MG63 (cell line): Measurements from ENCODE around the gene OR52H1. TPM values are rescaled to one million over a fixed set of nuclear protein-coding genes. Genes with fewer than 3 reads are reported as not detected.
A peak's percentile ranks its signal among the peaks of the same experiment; 100 is the strongest.

Experiments used
- DNase-seq: peaks from one replicate; pipeline ENCODE4 v3.0.0-alpha.2; 2020
- H3K27me3 ChIP-seq: fragments of 250-450 bp; sonication (Bioruptor Pico); 2 replicates; pipeline ENCODE4 v1.5.1; 2020; ENCODE audit warnings: mild to moderate bottlenecking, moderate library complexity
- H3K36me3 ChIP-seq: fragments of 250-450 bp; sonication (Bioruptor Pico); 2 replicates; pipeline ENCODE4 v1.5.1; 2020; ENCODE audit warnings: mild to moderate bottlenecking, moderate library complexity
- H3K4me3 ChIP-seq: fragments of 250-450 bp; sonication (Bioruptor Pico); 2 replicates; pipeline ENCODE4 v1.5.1; 2020; ENCODE audit warnings: mild to moderate bottlenecking, moderate library complexity
- H3K9me3 ChIP-seq: fragments of 250-450 bp; sonication (Bioruptor Pico); 2 replicates; pipeline ENCODE4 v1.5.1; 2020; ENCODE audit warnings: mild to moderate bottlenecking, moderate library complexity
- total RNA-seq: library from RNA; depleted of rRNA; stranded (reverse); fragments of >200 nt; shearing (Covaris generic); gene quantifications from 2 replicates; pipeline ENCODE4 v1.2.3, GENCODE V29; 2014; ENCODE audit warnings: low replicate concordance

OR52H1 gene
- total RNA-seq, 1 experiment from 2014 or later, result not detected

DNA sequence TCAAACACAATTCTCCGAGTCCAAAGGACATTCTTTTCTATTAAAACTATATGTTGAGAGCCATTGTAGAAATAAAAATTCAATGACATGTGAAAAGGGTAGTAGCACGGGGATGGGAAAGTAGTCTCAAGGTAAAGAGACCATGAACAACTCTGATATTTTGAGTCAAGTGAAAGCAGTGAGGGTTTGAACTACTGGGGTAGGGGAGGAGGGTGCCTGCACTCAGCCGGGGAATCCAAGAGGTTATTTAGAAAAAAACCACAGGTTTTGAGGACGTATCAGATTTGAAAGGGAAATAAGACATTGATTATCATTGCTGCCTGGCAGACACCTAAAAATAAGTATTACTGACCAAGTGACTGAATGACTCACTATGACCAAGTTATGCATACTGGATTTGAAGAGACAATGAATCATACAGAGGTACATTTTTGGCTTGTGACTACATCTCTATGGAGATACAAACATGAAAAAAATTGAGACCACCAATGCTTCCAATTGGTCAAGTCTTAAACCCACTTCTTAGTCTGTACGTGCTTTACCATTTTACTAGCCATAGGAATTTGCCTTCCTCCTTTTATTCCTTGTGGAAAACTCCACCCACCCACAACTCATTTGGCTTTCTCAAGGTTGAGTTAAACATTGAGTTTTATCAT, 2.2 kb upstream of the OR52H1 start:
- no peak overlapping the region for H3K4me3 ChIP-seq
- no peaks in the 10 kb centered on the region; the same call in 1 of the 2 replicates for H3K27me3 ChIP-seq
- no peaks in the 10 kb centered on the region for H3K9me3 ChIP-seq
- H3K36me3 ChIP-seq, result no peaks in the 10 kb centered on the region
- no peak for DNase-seq

DNA sequence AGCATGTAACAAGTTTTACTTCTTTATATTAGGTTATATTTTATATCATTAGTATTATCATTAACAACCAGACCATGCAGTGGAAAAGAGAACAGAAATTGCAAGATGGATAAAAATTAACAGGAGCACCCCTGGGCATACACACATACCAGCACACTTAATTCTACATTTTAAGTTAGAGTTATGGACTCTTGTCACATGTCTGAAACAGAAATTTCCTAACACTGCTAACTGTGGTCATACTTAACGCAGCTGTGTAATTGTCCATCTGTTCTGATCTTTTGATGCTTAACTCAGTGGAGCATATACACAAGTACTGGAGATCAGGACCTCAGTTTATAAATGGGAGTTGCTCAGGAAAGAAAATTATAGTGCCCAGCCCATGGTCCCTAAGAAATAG, 358 bp downstream of the OR52H1 start:
- Histone ChIP-seq H3K9me3 (no peaks in the 10 kb centered on the region), H3K4me3 (no peak overlapping the region), H3K36me3 (no peaks in the 10 kb centered on the region), H3K27me3 (no peaks in the 10 kb centered on the region; the same call in 1 of the 2 replicates)
- no peak for DNase-seq

DNA sequence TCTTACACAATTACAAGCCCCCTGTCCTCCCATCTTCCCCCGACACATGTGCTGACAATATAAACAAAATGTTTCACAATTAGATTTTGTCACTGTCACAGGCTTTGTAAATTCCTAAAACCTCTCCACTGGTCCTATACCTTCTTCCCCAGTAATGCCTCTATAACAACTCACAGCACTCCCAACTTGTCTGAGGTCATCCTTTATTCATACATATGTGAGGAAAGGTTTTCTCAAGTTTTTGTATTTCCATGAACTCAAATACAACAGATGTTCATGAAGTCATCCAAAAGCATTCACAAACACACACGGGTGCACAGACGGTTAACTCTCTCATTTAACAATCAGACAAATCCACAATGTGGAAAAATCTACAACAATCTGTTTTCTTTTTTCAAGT, 1.9 kb downstream of the OR52H1 start:
- H3K36me3 ChIP-seq, result no peaks in the 10 kb centered on the region
- no peak overlapping the region for H3K4me3 ChIP-seq
- no peak for DNase-seq

DNA sequence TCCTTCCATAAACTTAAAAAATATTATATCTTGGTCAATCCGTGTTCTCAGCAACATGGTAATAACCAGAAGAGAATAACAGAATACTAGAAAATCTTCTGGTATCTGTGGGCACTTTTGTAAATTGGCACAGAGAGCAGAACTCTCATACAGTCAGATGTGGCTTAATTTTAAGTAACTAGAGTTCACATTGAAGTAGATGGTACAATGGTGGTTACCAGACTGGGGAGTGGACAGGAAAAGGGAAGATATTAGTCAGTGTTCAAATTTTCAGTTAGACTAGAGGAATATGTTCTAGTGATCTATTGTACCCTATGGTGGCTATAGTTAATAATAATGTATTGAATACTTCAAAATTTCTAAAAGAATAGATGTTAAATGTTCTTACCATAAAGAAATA, 6.9 kb downstream of the OR52H1 start:
- H3K27me3 ChIP-seq, result no peaks in the 10 kb centered on the region
- no peaks in the 10 kb centered on the region for H3K36me3 ChIP-seq
- DNase-seq, result no peak
- peaks cover 3% of the 10 kb centered on the region for H3K9me3 ChIP-seq
- H3K4me3 ChIP-seq, result no peak overlapping the region

More for the DNA sequence above, 1.9 kb downstream of the OR52H1 start:
- Histone ChIP-seq H3K27me3 (no peaks in the 10 kb centered on the region), H3K9me3 (no peaks in the 10 kb centered on the region)

DNA sequence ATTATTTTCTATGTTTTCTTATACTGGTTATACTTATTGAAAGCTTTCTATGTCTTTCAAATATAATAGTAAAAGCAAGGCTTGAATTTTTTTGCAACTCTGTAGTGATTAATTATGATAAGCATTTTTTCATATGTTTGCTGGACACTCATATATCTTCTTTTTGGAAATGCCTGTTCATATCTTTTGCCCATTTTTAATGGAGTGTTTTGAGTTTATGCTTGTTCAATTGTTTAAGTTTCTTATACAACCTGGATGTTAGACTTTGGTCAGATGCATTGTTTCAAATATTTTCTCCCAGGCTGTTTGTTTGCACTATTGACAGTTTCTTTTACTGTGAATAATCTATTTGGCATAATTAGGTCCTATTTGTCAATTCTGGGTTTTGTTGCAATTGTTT, 11.9 kb downstream of the OR52H1 start:
- Histone ChIP-seq H3K9me3 (peaks cover 6% of the 10 kb centered on the region), H3K4me3 (no peak overlapping the region), H3K36me3 (no peaks in the 10 kb centered on the region), H3K27me3 (no peaks in the 10 kb centered on the region)
- DNase-seq, result no peak

DNA sequence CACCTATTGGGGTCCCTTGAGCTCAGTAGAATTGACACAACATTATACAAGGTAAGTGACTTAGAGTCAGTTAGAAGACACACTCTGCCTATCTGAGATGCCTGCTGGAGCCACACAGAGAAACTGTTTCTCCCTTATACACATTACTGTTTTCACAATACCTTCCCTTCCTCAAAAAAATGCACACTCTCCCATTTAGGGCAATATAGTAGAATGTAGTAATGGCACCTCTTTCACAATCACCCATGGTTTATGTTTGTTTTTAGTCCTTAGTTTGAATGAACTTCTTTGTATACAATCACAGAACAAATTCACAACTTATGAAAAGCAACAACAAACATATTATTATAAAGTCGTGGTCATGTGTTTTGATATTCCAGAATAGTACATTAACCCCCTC, 14.3 kb downstream of the OR52H1 start:
- no peaks in the 10 kb centered on the region for H3K36me3 ChIP-seq
- H3K27me3 ChIP-seq, result no peaks in the 10 kb centered on the region
- H3K4me3 ChIP-seq, result no peak overlapping the region
- H3K9me3 ChIP-seq, result peaks cover 6% of the 10 kb centered on the region
- no peak for DNase-seq

DNA sequence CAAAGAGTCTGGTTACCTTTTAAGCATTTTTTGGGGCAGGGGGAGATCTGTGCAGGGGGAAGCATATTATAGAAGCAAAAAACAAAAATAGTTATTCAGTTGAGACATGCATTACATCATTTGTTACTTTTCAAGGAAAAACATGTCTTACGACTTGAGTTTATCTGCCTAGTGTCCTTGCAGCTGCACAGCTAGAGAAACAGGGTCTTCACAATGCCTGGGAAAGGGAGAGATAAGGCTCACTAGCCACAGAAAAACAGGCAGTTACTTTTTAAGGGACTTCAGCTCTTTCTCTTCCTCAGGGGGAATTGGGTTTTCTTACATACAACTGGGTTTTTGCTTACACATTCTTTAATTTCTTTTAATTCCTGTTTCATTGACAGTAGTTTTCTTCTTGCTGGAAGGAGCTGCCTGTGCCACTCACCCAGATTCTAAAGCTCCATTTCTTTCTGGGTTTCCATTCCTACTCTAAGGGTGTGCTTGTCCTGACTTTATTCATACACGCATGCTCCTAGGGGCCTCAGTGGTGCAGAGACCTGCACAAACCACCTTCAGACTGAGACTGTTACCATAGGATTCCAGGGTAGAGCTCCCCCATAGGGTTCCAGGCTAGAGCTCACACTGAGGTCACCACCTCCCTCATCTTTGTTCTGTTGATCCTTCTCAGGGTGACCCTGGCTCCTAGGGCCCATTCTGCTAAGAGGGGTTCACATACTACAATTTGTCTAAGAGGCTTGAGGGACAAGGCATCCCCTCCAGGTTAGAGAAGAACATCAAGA, 17.1 kb downstream of the OR52H1 start:
- Histone ChIP-seq H3K9me3 (peaks cover under 1% of the 10 kb centered on the region; the same call in 1 of the 2 replicates), H3K27me3 (no peaks in the 10 kb centered on the region), H3K4me3 (no peak overlapping the region), H3K36me3 (no peaks in the 10 kb centered on the region)
- no peak for DNase-seq

DNA sequence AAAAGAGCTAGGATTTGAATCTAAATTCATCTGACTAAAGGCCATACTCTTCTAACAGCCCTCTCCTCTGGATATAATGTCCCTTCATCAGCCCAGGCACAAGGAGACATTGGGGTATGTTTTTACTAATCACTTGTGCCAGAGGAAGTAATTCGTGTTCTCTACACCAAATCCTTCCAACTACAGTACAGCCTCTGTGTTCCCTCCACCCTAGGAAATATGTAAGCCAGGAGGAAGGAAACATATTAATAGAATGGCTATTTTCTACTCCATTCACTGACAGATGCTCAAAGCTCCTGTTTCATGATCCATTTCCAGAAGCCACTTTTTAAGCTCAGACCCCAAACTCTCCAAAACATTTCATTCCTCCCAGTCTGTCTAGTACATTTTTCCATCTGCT, 19.8 kb downstream of the OR52H1 start:
- no peaks in the 10 kb centered on the region for H3K27me3 ChIP-seq
- H3K4me3 ChIP-seq, result no peak overlapping the region
- no peaks in the 10 kb centered on the region for H3K9me3 ChIP-seq
- DNase-seq, result no peak
- no peaks in the 10 kb centered on the region for H3K36me3 ChIP-seq

DNA sequence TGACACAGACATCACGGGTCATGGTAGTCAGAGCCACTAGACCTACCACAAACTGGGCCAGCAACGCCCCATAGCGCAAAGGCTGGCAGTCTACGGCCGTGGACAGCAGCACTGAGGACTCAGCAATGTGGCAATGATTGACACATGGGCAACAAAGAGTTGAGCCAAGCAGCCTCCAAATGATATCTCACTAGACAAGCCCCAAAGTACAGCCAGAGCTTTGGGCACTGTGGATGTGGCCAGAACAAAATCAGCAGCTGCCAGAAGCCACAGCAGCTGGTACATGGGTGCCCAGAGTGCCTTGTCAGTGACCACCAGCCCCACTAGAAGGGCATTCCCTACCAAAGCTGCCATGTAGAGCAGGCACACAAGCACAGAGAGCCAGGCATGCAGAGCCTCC, 20.6 kb downstream of the OR52H1 start:
- H3K4me3 ChIP-seq, result no peak overlapping the region
- H3K9me3 ChIP-seq, result no peaks in the 10 kb centered on the region
- DNase-seq, result no peak
- no peaks in the 10 kb centered on the region for H3K36me3 ChIP-seq
- no peaks in the 10 kb centered on the region for H3K27me3 ChIP-seq

DNA sequence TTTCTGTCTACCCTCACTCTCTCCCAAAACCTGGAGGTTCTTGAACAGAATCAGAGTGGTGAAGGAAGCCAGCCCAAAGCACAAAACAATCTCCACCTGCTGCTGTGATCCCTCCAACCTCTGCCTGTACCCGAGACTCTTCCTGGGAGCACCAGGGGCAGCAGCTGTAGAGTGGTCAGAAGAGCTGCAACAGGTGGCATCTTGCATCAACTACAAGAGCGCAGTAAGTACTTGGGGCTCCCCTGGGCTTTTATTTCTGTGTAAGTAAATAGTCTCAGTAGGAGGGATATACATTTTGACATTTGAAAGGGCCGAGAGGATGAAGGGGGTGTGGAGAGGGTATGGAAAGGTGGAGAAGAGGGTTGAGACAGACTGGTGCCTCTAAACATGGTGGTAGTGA, 23.6 kb downstream of the OR52H1 start:
- H3K27me3 ChIP-seq, result no peaks in the 10 kb centered on the region
- H3K36me3 ChIP-seq, result no peaks in the 10 kb centered on the region
- no peak for DNase-seq
- no peak overlapping the region for H3K4me3 ChIP-seq
- H3K9me3 ChIP-seq, result no peaks in the 10 kb centered on the region

DNA sequence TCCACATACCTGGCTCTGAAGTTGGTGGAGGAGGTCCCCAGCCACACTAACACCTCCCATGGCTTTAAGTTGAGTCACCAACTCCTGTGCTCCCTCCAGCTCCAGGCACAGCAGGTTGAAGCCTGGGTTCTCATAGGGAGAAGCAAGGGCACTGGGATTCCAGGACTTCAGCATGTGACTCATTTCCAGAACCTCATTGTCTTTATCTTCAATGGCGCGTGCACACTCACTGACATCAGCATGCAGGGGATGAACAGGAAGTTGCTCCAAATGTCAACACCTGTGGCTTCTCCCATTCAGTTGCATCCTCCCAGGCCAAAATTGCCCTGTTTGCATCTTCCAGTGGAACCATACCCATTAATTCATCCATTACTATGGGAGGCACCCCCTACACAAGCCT, 26.0 kb downstream of the OR52H1 start:
- no peaks in the 10 kb centered on the region for H3K9me3 ChIP-seq

DNA sequence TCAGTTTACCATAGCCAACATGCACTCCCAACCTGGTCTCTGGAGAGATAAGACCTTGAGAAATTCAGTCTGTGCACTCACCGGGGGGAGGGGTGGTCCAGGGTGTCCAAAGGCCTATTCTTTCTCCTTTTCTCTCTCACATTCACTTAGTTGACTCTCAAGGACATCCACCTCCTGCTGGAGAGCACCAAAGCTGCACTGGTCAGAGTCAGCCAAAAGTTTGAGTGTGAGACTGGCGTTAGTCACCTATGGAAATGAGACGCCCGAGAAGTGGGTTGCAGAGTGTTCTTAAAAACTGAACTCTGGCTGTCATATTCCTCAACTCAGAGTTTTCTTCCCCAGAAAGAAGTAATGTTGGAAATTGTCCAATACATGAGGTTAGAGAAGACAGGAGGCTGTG, 26.8 kb downstream of the OR52H1 start:
- no peaks in the 10 kb centered on the region for H3K27me3 ChIP-seq
- no peaks in the 10 kb centered on the region for H3K9me3 ChIP-seq
- peak; percentile 10 for DNase-seq
- H3K36me3 ChIP-seq, result no peaks in the 10 kb centered on the region
- no peak overlapping the region for H3K4me3 ChIP-seq

More for the DNA sequence above, 26.0 kb downstream of the OR52H1 start:
- no peak for DNase-seq
- H3K36me3 ChIP-seq, result no peaks in the 10 kb centered on the region
- H3K4me3 ChIP-seq, result no peak overlapping the region
- no peaks in the 10 kb centered on the region for H3K27me3 ChIP-seq

DNA sequence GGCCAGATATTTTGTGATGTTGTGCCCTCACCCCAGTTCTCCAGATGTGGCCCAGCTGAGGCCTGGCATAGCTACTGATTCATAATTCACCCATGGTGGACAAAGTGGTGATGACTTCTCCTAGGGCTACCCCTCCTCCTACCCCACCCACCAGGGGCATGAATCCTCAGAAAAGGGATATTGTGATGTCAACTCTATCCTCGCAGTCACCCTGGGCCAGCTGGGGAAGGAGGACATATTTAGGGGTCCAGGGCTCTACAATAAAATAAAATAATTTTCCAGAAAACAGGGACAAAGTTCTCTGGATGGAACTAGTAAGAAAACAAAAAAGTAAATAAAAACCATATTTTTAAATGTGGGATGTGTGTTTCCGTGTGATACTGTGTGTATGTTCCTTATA, 31.7 kb downstream of the OR52H1 start, which contains the start of gene UBQLNL:
UBQLNL (minus strand) TSS at position 101 of the 400 bp plus-strand sequence. CDS start 258 bp downstream, outside the sequence.
- DNase-seq, result no peak
- no peaks in the 10 kb centered on the region for H3K36me3 ChIP-seq
- H3K27me3 ChIP-seq, result no peaks in the 10 kb centered on the region
- H3K4me3 ChIP-seq, result no peak within 1 kb of the TSS
- no peaks in the 10 kb centered on the region for H3K9me3 ChIP-seq

DNA sequence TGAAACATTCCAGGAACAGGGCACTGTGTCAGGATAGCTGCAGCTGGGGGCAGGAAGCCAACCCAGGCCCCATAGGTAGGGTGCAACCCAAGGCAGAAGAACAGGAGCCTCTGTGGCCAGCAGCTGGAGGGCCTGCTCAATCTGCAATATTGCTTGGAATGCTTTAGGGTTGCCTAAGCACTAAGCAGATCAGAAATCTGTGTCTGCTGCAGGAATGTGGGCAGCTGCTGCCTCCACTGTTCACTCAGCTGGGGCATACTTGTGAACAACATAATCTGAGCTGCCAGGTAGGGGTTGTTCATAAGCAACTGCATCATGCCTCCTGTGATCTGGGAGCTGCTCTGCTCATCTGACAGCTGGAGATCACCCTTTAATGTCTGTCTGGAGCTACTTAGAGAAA, 33.5 kb downstream of the OR52H1 start:
- DNase-seq, result no peak
- Histone ChIP-seq H3K4me3 (no peak overlapping the region), H3K9me3 (no peaks in the 10 kb centered on the region), H3K27me3 (no peaks in the 10 kb centered on the region), H3K36me3 (no peaks in the 10 kb centered on the region)

DNA sequence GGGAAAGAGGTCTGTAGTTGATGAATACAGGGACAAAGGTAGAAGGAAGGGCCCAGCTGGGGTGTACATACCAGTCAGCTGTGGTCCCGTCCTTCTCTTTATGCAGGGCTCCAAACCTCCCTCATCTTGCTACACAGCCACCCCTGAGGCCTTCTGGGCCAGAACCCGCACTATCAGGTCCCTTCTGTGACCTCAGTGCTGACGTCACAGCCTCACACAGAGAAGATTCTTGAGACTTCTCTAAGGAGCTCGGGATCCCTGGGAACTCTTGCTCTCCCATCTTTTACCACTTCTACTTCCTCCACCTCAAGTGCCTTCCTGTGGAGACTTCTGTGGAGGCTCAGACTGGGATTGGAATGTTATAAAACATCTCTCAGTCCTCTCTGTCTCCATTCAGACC, 38.5 kb downstream of the OR52H1 start, which contains the start of gene UBQLN3:
UBQLN3 (minus strand) TSS at position 155 of the 400 bp plus-strand sequence. CDS start 399 bp downstream, outside the sequence.
- Histone ChIP-seq H3K27me3 (no peaks in the 10 kb centered on the region), H3K4me3 (no peak within 1 kb of the TSS), H3K36me3 (no peaks in the 10 kb centered on the region), H3K9me3 (no peaks in the 10 kb centered on the region)
- DNase-seq, result no peak

DNA sequence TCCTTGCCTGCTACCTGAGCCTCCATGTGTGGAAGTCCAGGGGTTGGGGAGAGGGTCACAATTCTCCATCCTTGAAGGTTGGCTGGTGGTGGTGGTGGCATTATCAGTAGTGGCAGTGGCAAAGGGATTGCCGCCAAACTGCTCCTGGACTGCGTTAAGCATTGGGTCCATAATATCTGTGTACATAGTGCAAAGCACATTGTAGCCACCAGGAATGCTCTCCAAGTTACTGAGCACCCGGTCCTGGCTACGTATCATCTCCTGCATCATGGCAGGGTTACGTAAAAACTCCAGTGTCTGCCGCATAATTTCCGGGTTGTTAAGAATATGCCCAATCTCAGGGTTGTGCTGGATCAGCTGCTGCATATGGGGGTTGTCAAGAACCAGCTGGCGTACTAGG, 39.7 kb downstream of the OR52H1 start:
- Histone ChIP-seq H3K9me3 (no peaks in the 10 kb centered on the region), H3K27me3 (no peaks in the 10 kb centered on the region), H3K4me3 (no peak overlapping the region), H3K36me3 (no peaks in the 10 kb centered on the region)
- DNase-seq, result no peak

DNA sequence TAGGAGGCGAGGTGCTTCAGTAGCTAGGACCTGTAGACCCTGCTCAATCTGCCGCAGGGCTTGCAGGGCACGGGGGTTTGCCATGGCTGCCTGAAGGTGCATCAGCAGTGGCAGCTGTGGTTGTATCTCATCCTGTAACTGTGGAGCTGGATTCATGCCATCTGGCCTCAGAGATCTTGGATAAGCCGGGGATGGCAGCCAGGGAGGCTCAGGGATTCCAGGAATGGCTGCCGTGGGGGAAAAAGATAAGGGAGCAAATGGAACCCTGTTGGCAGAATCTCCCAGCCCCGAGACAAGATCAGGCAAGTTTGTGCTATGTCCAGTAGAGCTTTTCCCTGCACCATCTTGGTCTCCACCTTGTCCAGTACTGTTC, 40.4 kb downstream of the OR52H1 start:
- DNase-seq, result no peak
- no peaks in the 10 kb centered on the region for H3K9me3 ChIP-seq
- H3K36me3 ChIP-seq, result no peaks in the 10 kb centered on the region
- no peaks in the 10 kb centered on the region for H3K27me3 ChIP-seq
- H3K4me3 ChIP-seq, result no peak overlapping the region
